Stimulated activated CD4-positive, alpha-beta T cell treated with anti-CD3 and anti-CD28 coated beads, Interleukin-1b, Interleukin-23, amount 100 ng/mL, for 1 hour (primary cell): ENCODE data around the gene C13orf42.
"Not testable (repeated sequence)": the region's sequence is repeated elsewhere in the genome, so short reads cannot be mapped to it uniquely, and the experiment has no call there.

Source experiments
- DNase-seq, 2 donors: peaks; one replicate each; pipeline ENCODE4 v3.0.0-alpha.2; 2020; ENCODE audit warnings: low read depth in 2 of 2

C13orf42 gene

GRCh38 chr13:51120873-51121272 is 9.8 kb upstream of the C13orf42 start:
- not testable (repeated sequence) for DNase-seq

DNA sequence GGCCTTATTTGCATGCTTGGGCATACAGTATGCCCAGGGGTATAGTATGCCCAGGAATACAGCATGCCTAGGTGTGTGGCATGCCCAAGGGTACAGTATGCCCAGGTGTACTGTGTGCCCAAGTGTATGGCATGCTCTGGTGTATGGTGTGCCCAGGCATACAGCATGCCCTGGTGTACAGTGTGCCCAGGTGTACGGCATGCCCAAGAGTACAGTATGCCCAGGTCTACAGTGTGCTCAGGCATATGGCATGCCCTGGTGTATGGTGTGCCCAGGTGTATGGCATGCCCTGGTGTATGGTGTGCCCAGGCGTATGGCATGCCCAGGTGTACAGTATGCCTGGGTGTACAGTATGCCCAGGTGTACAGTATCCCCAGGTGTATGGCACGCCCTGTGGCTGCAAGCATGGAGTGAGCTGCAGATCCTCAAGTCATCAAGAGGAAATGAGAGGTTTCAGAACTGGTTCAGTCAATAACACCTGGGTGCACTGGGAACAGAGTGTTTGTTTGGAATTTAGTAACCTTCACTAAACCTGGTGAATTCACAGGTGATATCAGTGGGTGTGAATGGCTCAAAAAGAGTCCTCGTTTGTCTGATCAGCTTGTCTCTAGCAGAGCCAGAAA is 7.8 kb upstream of the C13orf42 start:
- no peak for DNase-seq

DNA sequence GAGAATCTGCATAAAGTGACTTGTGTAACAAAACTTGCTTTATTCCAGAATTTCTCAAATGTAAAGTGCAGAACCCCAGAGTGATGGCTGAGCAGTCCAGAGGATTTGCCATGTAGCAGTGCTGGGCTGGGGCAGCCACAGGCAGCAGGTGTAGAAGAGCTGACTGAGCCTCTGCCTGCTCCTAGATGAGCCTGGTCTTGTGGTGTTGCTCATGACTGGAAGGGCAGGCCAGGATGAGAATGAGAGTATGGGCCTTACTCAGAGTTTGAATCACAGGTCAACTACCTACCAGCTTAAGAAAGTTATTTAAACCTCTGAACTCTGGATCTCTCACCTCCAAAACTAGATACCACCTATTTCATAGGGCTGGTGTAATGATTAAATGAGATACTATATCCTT is 2.9 kb upstream of the C13orf42 start:
- no peak for DNase-seq

DNA sequence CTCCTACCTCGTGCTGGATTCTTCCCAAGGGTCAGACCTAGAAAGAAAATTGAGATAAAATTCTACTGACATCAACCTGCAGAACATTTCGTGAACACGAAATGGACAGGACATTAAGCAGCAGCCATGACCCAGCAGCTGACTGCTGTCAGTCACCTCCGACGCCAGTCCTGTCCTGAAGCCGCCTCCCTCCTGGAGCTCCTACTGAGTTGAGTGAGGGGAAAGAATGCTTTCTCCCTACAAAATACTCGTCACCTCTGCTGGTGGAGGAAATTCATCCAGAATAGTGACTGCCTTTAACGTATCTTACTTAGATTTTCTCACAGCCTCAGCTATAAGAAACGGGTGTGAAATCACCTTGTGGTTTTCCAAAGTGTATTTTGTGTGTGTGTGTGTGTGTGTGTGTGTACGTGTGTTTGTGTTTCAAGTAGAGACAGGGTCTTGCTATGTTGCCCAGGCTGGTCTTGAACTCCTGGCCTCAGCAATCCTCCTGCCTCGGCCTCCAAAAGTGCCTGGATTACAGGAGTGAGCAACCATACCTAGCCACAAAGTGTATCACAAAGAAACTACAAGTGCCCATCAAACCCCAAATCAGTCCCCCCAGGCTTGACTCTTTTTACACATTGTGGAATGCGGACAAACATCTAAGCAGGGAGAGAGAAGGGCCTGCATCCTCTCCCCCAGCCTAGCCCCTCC is 2.3 kb upstream of the C13orf42 start:
- DNase-seq, result no peak

DNA sequence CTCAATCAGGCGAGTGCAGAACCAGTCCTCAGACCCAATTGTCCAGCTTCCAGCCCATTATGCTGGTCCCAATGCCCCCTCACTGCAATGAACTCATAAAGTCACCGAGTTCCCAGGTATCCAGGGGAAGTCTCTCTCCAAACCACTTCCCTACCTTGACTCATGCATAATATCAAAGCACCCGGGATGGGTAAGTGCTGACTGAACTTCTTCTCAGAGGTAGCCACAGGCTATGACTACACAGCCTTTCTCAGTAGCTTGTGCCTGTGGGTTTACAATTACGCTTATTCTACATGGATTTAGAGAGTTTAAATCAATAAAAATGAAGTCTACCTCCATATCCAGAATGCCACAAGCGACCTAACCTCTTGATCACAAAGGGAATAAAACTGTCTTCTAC is 1.7 kb upstream of the C13orf42 start:
- no peak for DNase-seq

GRCh38 chr13:51111997-51112396 is 923 bp upstream of the C13orf42 start:
- DNase-seq, result no peak

DNA sequence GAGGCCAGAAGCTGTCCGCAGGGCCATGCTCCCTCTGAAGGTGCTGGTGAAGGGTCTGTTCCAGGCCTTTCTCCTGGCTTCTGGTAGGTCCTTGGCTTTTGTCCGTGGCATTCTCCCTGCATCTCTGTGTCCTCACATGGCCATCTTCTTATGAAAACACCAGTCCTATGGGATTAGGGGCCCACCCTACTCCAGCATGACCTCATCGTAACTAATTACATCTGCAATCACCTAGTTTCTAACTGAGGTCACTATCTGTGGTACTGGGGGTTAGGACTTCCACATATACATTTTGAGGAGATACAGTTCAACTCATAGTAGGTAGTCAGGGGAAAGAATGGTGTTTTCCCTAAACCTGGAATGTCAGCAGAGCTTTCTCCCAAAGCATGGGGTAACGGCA is 3.1 kb downstream of the C13orf42 start:
- DNase-seq, result no peak

GRCh38 chr13:51105046-51105445 is 6.0 kb downstream of the C13orf42 start:
- DNase-seq, result no peak

GRCh38 chr13:51101636-51102235 is 9.3 kb downstream of the C13orf42 start:
- no peak for DNase-seq

DNA sequence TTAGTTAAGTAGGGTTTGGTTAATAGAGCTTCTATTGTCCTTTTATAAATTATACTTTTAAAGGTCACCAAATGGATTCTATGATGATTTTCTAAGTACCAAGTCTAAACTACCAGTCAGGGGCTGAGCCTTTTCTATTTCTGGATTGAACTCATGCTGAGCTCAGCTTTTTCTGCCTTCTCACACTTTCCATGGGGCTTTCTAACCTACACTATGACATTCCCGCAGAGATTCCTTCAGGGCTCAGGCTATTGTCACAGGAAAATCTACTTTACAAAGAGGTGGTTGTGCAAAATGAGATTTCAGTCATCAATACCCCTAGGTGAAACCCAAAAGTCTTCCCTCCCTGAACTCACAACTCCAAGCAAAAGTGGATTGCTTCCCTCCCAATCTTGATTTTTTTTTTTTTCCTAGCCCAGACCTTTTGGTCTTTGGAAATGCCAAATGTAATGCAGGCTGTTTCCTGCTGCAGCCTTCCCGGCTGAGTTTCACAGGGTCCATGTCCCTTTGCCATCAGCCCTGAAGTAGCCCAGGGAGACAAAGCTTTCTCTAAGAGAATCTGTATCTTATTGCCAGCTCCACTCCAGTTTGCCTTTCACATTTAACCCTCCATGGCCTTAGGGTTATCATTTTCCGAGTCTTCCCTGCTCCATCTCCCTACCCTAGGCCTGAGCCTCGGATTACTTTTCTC is 13.6 kb downstream of the C13orf42 start:
- no peak for DNase-seq

- no peak for DNase-seq
Measured at GRCh38 chr13:51096131-51096530, 14.9 kb downstream of the C13orf42 start.

DNA sequence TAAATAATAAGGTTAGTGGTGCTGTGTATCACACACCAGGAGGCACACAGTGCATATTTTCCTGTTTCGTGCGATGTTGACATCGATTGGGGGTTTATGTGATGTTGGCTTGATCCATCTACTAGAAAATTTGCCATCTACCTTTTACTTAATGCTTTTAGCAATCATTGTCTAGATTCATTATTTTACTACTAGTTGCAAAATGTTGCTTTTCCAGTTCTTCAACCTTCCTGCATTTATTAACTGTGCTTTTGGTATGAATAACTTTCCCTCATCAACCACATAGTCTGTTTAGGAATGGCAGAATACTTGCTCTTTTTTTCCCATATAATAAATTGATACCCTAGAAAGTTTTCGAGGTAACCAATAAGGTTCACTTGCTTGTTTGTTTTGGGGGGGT is 17.5 kb downstream of the C13orf42 start:
- DNase-seq, result no peak

DNA sequence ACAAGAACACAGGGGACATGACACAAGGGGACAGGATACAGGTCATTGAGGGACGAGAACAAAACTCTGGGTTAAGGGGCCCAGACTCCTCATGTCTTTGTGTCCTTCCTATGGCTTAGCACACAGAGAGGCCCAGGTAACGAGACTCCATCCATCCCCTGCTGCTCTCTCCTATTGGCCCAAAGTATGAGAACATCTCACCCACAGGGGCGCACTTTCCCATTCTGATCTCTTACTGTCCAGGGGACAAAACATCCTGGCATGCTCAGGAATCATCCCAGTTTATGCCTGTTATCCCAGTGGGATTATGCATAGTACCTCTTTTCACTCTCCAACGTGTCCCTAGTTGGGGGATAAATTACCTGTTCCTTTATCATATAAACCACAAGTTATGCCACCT is 19.2 kb downstream of the C13orf42 start:
- no peak for DNase-seq

- no peak for DNase-seq
Measured at GRCh38 chr13:51083706-51084105, 27.4 kb downstream of the C13orf42 start.

DNA sequence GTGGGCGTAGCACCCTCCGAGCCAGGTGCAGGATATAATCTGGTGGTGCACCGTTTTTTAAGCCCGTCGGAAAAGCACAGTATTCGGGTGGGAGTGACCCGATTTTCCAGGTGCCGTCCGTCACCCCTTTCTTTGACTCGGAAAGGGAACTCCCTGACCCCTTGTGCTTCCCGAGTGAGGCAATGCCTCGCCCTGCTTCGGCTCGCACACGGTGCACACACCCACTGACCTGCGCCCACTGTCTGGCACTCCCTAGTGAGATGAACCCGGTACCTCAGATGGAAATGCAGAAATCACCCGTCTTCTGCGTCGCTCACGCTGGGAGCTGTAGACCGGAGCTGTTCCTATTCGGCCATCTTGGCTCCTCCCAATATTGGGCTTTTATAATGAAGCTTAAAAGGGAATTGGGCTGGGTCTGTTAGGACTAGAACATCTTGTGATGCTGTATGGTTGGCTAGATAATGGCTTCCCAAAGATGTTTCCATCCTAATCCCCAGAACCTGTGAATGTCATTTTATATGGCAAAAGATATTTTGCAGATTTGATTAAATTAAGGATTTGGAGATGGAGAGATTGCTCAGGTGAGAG is 30.5 kb downstream of the C13orf42 start:
- DNase-seq, result not testable (repeated sequence)

DNA sequence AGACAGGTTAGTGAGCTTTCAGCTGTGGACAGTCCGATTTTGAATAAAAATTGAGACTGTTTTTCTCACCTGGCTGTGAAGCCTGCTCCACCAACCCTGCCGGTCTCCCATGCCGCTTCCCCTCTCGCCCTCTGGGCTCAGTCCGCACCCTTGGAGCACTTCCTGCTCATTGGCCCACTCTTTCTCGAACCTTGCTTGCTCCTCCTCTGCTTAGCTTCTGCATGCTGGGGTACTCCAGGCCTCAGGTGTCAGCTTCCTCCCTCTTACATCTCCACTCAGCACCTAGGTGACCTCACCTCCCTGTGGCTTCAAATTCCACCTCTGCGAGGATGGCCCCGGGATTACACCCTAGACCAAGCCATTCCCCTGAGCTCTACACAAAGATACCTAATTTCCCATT is 39.6 kb downstream of the C13orf42 start:
- DNase-seq, result no peak

DNA sequence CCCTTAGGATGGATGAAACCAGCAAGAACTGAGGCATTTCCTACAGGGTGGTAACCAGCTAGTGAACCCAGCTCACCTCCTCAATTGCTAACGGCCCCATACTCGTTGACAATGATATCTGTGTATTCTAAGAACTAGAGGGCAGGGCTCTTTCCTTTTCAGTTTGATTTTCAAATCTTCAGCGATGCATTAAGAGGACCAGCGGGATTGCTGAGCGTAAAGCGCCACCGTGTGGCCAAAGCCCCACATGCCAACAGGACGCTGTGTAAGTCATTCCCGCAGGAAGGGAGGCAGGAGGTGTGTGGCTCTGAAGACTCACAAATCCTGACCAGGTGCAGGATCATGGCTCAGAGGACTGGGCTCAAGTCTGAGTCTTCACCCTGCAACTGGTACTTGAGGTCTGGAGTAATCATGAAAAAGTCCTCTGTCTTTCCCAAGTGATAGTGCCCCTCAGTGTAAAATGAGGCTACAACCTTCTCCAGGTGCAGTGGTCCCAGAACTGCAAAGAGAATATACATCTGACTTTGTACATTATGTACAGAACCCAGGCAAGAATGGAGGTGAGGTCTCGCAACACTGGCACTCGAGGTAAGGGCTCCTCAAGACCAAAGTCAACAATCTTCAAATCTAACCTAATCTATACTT is 40.9 kb downstream of the C13orf42 start:
- DNase-seq, result peak; percentile 35 to 68

DNA sequence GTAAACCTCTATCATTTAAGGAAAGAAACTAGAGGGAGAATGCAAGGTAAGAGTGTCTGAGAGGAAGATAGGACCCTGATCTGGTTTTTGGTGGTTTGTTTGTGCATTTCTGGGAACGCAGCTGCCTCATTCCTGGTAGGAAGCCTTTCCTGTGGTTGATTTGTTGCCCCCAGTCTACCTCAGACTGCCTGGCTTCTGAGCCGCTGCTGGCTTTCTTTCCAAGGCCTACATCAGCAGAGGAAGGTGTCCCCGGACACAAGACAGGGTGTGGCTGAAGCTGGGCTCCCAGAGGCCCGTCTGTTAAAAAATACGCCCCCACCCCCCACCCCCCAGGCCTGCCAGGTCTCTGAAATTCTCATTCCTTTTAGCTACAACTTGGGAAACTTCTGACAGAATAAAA is 42.6 kb downstream of the C13orf42 start:
- no peak for DNase-seq

GRCh38 chr13:51067706-51068105 is 43.4 kb downstream of the C13orf42 start:
- no peak for DNase-seq

- no peak for DNase-seq
Measured at GRCh38 chr13:51067210-51067701, 43.8 kb downstream of the C13orf42 start.

- DNase-seq, result no peak
Measured at GRCh38 chr13:51066091-51066831, 44.8 kb downstream of the C13orf42 start.
